OCI-LY1 (cell line): ENCODE results near the gene ST7.

ENCODE experiments used
- EZH2 ChIP-seq: fragments of 200-600 bp; sonication (generic), shearing (Covaris generic); IDR thresholded peaks from 2 replicates; pipeline ENCODE4 v1.8.0; 2017; ENCODE audit warnings: borderline replicate concordance, mixed run types, mild to moderate bottlenecking, antibody characterized with exemption, low read length, moderate library complexity, mixed read lengths
- TF ChIP-seq, protein P1 (sequence below): fragments of 200-600 bp; sonication (generic), shearing (Covaris generic); IDR thresholded peaks from 2 replicates; pipeline ENCODE4 v1.5.1; 2017; ENCODE audit warnings: mild to moderate bottlenecking, antibody characterized with exemption, low read length, moderate library complexity, mixed read lengths

GRCh38 chr7:116955801-116956476 is 2.6 kb downstream of the ST7 start:
- TF ChIP-seq, protein P1, sequence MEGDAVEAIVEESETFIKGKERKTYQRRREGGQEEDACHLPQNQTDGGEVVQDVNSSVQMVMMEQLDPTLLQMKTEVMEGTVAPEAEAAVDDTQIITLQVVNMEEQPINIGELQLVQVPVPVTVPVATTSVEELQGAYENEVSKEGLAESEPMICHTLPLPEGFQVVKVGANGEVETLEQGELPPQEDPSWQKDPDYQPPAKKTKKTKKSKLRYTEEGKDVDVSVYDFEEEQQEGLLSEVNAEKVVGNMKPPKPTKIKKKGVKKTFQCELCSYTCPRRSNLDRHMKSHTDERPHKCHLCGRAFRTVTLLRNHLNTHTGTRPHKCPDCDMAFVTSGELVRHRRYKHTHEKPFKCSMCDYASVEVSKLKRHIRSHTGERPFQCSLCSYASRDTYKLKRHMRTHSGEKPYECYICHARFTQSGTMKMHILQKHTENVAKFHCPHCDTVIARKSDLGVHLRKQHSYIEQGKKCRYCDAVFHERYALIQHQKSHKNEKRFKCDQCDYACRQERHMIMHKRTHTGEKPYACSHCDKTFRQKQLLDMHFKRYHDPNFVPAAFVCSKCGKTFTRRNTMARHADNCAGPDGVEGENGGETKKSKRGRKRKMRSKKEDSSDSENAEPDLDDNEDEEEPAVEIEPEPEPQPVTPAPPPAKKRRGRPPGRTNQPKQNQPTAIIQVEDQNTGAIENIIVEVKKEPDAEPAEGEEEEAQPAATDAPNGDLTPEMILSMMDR = no peak
- TF ChIP-seq EZH2 = no peak
